NCI-H187 (cell line): ENCODE data around the gene SHB.
"Not testable (repeated sequence)": the region's sequence is repeated elsewhere in the genome, so short reads cannot be mapped to it uniquely, and the experiment has no call there.

Experiments
- DNase-seq, 2 experiments: peaks; one replicate each; lab custom pipeline; 2025; lab: John Stamatoyannopoulos, UW

Gene SHB

DNA sequence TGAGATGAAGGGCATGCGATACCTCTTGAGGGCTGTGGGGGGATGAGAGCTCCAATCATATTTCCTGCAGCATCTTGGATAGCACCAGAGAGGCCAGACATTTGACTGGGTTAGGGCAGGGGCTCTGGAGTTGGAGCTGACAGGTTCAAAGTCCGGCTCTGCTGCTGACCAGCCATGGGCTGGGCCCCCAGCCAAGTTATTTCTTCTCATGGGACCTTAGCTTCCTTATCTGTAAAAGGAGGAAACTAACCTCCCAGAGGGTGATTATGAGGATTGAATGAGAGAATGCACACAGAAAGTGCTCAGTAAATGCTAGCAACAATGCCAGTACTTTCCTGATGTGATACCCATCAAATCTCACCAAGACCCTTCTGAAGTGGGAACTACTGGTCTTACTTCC, 99.9 kb downstream of the SHB start:
- no peak for DNase-seq

DNA sequence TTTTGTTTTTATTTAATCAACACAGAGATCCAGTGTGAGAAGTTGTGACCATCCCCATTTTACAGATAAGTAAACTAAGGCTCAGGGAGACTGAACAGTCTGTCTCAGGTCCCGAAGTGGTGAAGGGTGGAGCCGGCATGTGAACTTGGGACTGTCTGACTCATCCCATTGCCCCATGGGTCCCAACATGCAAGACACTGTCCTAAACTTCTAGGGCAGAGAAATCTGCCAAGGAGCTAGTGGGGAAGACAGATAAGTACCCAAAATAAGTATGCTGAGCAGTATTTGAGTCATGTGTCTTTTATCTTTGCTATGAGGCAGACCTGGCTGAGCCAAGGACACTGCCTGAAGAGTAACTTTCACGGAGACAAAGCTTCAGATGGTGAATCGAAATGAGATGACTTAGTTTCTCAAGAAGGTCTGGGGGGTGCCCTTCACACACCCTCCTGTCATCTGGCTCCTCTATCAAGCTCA, 100.8 kb downstream of the SHB start:
- DNase-seq: no peak

DNA sequence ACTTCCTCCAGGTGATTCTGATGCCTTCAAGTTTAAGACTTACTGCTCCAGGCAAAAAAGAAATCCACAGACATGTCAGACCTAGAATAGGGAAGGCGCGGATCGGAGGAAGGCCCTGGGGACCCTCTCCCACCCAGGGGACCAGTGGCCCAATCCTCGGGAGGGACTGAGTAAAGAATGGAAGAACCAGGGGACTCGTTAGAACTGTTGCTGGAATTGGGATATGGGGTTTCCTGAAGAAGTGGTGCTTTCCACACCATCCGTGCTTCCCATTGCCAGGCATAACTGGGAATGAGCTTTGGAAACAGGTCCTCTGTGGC, 101.3 kb downstream of the SHB start:
- no peak for DNase-seq

DNA sequence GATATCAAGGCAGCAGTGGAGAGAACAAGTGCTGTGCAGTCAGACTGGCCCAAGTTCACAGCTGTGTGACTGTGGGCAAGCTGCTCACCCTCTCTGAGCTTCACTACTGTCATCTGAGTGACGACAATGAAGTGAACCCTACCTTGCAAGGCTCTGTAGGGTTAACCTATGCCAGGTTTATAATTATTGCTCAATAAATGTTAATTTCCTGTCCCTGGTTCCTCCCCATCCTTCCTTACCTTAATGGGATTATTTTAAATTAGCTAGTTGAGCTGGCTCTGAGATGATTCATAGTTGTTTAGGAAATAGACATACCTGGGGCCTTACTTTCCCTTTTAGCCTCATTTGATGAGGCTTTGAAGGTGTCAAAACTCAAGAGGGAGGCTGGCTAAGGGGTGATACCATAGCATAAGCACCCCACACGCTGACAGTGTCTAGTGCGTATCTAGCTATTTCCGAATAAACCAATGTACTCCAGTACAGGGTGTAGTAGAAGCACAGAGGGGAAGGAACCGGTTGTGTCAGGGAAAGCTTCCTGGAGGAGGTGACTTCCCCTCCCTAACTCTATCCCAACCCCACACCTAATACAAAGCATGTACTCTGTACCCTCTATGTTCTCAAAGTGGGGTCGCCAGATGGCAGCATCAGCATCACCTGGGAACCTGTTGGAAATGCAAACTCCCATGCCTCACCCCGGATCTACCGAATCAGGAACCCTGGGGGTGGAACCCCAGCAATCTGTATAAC, 101.8 kb downstream of the SHB start:
- DNase-seq: no peak

DNA sequence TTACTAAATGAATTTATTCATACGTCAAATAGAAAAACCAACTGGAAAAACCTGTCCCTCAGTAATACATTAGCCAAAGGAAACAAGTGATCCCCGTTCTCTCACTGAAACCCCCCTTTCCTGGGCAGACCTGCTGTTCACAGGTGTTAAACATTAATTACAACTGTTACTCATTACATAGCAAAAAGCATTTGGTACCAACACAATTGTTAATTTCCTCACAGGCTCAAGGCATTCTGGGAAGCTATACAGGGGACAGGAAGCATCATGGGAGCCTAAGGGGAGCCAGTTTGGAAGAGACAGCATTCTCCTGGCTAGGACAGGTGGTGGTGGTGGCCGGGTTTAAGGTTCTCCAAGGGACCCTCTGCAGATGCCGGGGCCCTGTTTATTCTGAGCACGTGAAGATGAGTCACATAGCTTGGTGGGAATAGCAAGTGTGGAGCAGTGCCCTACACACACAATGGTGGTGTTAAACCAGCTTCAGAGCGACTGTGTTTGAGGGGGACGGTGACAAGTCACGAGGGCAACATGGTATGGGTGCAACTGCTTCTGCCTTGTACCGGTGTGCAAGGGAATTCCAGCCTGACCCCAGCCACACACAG, 102.5 kb downstream of the SHB start:
- no peak for DNase-seq

DNA sequence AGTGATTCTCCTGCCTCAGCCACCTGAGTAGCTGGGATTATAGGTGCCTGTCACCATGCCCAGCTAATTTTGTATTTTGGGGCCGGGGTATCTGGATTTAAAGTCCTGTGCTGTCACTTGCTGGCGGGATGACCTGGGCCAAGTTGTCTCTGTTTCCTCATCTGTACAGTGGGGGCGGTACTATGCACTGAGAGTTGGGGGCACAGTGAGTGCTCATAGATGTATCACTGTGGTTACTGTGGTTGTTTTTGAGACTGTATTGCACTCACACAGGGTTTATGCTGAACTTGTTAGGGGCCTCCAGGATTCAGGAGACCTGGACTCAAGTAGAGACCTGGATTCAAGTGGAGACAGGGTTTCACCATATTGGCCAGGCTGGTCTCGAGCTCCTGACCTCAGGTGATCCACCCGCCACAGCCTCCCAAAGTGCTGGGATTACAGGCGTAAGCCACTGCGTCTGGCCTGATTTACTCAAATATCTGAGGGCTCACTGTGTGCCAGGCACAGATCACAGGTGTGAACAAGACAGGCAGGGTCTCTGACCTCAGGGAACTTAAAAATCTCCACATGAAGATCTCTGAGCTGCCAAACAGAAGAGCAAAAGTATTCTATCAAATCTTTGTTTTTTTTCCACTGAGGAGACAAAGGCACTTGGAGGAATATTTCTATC, 103.2 kb downstream of the SHB start:
- not testable (repeated sequence) for DNase-seq

DNA sequence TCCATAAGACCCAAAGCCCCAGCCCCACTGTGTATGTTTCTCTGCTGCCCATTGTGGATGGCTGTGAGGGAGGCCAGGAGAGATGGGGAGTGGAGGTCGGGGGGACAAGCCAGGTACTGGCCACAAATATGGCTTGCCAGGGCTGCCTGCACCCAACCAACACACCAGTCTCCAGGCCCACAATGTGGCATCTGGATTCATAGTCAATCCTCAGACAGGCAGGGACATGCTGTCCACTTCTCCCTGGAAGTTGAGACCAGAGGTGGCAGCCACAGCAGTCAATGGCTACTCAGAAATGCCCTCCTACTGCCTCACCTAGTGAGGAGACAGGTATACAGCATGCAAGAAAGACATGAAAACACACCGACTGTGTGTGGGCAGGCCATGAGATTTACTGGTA, 103.9 kb downstream of the SHB start:
- no peak for DNase-seq

DNA sequence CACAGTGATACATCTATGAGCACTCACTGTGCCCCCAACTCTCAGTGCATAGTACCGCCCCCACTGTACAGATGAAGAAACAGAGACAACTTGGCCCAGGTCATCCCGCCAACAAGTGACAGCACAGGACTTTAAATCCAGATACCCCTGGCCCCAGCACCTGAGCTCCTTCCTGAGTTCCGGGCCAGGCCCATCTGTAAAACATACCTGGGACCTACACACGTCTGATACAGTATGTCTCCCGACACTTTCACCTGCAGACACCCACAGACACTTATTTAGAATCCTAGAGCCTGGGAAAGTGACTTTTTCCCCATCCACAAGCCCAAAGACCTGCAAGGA, 104.3 kb downstream of the SHB start:
- no peak for DNase-seq

DNA sequence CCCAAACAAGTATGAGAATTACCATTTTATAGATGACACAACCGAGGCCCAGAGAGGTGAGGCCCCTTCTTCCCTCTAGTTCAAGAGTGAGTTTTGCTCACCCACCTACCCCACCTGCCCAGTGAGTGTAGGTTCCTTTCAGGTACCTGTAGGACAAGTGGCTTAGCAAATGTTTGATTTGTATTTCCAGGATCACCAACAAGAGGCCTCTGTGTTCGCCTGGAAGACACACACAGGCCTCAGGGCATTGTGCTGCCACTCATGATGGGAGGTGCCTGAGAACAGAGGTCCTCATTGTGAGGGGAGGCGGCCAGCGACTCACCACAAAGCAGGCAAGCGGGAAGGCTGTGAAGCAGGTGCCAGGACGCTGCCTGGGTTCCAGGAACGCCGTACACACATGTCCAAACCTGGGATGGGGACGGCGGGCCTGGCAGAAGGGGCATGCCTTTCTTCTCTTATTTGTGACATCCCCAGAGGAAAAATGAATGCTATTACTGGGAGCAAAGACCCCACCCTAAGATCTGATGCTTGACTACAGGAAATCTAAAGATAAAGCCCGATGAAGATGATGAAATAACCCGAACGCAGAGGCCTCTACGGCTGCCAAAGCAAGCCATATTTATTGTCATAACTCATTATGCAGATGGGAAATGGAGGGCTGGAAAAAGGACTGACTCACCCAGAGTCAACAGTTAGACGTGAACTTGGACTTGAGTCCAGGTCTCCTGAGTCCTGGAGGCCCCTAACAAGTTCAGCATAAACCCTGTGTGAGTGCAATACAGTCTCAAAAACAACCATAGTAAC, 104.9 kb downstream of the SHB start:
- DNase-seq: no peak

DNA sequence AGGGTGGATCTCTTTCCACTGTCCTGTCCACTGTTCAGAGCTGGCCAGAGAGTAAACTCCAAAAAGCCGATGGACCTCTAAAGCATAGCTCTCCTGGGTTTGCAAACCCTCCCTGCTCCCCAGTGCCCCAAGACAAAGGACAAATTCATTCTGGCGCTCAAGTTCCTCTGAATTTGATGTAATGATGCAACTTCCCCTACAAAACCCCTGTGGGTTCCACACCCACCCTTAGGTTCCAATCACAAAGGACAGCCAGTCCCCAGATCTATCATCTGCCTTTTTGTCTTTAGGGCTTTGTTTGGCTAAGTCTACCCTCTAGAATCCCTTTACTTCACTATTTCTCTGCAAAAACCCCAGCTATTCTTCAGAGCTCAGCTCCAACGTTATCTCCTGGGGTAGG, 107.7 kb downstream of the SHB start:
- DNase-seq: no peak

DNA sequence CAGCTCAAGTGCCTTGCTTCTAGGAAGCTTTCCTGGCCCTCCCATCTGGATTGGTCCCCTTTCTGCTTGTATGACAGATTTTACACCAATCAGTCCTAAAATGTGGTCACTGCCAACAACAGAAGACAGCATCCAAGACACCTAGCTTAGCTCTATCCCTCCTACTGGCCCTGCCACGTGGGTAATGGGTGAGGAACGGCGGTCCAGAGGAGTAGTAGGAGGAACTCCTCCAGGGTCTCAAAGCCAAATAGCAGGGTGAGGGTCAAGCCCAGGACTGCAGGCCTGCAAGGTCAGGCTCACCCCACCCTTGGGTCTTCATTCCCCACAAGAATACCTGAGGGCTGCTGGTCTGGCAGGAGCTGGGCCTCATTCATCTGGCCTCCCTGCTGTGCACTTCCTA, 108.4 kb downstream of the SHB start:
- no peak for DNase-seq

DNA sequence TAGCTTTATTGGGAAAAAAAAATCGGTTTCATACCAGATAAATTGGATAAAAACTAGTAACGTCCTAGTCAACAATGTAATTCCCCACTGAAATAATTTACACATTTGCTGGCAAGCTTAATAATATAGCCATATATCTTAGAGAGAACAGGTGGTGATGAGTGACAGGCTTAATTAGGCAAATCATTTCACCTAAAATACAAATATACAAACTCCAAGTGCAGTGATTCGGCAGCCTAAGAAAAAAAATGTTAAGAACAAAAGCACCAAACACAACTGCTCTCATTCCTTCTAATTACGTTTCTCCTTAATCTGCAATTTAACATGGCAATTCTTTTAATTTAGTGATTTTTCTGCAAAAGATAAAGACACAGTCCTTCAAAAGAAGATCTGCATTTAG, 109.1 kb downstream of the SHB start:
- DNase-seq: no peak

DNA sequence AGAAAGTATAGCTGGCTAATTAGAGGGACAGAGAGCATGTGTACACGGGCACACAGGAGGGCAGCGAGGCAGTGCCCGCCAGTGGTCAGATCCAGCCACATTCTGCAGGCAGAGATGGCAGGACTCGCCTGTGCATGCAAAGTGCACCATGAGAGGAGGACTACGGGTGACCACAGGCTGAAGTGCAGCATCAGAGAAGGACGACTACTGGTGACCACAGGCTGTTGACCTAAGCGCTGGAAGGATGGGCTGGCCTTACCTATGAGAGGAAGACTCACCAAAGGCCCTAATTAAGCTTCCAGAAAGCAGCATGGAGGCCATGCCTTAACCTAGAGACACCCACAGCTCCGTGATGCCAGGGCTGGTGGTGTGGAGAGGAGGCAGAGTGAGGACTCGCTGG, 110.9 kb downstream of the SHB start:
- no peak for DNase-seq

DNA sequence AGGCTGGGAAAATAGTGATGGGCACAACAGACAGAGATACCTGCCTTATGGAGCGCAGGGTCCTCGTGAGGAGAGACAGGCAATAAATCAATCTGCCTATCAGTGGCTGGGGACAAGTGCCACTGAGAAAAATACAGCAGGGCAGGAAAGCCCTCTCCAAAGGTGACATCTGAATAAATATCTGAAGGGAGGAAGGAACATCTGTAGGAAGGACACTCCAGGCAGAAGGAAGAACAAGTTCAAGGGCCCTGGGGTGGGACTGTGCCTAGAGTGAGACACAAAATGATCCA, 111.4 kb downstream of the SHB start:
- DNase-seq: no peak

DNA sequence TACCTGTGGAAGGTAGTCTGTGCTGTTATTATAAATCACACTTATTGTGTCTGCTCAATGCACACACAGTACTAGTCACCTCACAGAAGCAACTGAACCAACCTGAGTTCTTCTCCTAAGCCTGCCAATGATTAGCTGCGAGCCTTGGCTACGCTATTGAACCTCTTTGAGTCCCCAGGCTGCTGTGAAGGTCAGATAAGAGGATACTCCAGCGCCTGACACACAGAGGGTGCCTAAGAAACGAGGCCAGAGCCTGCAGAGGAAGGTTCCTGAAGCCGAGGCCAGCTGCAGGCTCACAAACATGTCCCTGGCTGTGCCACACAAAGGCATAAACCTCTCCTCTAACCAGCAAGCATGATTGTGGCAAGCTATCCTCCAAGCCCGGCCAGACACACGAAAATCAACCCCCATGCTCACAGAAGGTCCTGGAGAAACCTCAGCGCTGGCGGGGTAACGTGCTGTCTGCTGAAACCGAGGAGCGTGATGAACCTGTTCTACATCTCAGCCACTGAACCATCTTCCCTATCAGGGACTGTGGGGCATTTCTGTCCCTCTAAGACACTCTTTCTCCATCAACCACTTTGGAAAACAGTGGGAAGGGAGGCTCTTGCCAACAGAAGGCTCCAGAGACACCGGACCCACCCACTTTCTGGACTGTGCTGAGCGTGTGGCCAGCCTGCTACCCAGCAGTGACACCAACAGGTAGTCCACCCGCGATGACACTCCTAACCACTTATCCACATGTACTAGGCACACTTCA, 111.9 kb downstream of the SHB start:
- no peak for DNase-seq

DNA sequence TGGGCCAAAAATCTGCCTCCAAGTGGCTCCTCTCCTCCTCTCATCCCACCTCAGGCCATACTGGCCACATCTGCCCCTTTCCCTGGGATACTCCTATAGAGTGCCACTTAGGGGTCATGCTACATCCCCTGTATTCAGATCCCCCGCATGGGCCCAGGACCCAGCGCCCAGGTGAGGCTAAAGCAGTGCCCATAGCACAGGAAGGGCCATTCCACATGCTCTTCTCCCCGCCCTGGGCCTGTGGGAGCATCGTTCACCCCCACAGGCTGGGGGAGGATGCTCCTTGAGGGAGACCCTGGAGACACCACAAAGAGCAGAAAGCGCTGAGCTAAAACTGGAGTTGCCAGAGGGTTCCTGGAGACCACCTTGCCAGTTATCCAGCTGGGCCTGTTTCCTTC, 112.6 kb downstream of the SHB start:
- DNase-seq: no peak

DNA sequence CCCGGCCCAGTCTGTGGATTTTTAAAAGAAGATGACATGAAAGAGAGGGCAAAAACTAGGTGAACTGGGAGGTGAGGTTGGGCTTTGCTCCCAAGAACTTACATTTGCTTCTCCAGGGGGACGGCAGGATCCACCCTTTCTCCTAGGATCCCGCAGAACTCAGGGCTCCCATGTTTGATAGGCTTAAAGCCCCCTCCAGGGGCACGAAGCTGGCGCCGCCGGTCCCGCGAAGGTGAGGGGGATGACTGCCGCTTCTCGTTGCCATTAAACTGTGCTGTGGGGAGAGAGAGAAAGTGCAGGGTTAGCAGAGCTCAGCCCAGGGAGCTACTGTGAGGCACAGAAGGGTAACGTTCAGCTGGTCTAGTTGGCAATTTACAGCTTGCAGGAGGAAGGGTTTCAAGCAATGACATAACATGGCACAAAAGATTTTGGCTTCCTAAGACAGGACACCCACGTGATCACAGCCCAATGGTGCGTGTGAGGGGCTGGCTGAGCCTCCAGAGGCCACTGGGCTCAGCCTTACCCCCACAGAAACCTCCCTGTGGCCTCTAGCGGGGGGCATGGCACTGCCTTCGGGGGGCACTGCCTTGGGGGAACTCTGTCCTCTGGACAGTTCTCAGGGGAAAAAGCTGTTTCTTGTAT, 113.1 kb downstream of the SHB start:
- DNase-seq: no peak

DNA sequence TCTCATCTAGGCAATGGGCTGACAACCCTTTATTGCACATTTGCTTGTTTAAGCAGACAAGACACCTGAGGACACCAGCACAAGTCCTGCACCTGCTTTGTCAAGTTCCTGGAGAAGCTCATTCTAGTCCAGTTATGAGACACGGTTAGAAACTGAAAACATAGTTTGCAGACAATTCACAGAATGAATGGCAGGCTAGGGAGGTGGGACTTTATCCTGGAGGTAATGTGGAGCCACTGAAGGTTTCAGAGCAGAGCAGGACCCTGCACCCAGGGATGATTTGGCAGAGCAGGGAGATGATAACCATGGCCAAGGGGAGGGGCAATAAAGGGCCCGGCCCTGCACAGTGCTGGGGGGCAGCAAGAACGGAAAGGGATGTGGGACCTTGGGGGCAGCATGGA, 114.4 kb downstream of the SHB start:
- DNase-seq: no peak

DNA sequence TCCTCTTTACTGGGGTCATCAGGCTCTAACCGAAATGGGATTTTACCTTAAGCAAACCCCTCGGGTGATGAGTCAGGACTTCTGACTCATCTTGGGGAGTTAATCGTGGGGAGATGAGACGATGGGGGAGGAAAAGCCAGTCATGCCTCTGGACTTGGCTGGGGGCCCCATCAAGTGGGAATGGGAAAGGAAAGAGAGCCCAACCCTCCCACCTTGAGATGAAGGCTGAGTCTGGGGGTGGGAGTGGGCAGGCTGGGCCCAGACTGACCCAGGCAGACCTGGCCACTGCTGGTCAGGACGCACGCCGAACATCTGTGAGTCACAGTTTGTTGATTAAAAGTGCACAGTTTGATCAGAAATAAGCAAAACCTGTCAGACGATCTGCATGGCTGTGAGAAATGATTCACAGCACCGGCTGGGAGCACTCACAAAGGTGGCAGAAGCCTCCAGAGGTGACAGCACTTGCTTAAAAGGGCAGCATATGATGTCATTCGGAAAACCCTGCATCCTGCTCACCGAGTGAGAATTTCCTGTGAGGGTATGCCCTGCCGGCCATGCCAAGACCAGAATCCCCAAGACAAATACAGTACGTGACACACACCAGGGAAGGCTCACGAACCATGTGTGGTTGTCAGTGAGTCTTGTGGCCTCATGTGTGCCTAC, 115.1 kb downstream of the SHB start:
- no peak for DNase-seq

DNA sequence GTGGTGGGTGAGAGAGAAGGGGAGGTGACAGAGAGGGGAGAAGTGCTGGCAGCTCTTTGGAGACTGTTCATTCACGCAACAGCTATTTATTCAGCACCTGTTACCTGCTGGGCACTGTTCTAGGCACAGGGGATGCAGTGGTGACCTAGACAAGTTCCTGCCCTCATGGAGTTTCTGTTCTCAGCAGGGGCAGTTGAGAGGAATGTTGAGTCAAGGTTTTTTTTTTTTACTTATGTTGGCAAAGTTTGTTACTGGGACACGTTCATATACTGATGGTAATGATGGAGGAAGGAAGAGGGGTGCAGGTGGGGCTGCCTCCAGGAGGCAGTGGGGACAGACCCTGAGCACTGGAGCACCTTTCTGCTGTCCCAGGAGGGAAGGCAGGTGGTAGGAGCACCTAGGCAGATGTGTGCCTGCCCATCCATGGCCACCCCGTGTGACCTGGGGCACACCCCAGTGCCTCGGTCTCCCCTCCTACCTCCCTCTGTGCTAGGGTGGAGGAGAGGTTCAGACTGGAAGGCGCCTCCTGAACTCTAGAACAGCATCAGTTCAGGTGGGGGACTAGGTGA, 115.7 kb downstream of the SHB start:
- no peak for DNase-seq

DNA sequence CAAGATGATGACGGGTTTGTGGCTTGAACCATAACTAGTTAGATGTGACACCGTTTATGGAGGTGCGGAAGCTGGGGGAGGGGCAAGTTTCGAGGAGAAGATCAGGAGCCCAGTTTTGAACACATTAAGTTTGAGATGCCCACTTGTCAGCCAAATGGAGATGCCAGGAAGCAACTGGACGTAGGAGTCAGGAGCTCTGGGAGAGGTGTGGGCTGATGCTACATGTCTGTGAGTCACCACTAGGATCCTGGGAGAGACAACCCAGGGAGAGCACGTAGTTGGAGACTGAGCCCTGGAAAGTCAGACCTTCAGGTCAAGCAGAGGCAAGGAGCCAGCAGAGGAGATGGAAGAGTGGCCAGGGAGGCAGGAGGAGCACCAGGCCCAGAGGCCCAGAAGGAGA, 116.3 kb downstream of the SHB start:
- no peak for DNase-seq
